Gastrocnemius medialis (tissue), 4 donors: Measurements from ENCODE around the gene DCHS2.

Experiments
- CTCF ChIP-seq, 5 experiments: fragments of 450-650 bp in 3 of 5; fragments of 200-600 bp in 2 of 5; sonication (generic) in 2 of 5; IDR thresholded peaks in 4 of 5; conservative IDR thresholded peaks in 1 of 5; 1 replicate in 4 of 5; 2 replicates in 1 of 5; pipeline ENCODE4 v1.5.1; 2016 to 2019; ENCODE audit warnings: antibody characterized with exemption in 5 of 5, mild to moderate bottlenecking in 3 of 5, moderate library complexity in 3 of 5
- POLR2A ChIP-seq, 2 donors: fragments of 450-650 bp; IDR thresholded peaks; one replicate each; pipeline ENCODE4 v1.6.1; 2017; ENCODE audit warnings: antibody characterized with exemption in 2 of 2, mild to moderate bottlenecking in 2 of 2, moderate library complexity in 2 of 2

- no peak for TF ChIP-seq POLR2A (IDR thresholded peaks at IDR 0.05)
- TF ChIP-seq CTCF (IDR thresholded peaks at IDR 0.05 in 4 of 5, conservative IDR thresholded peaks at IDR 0.05 in 1 of 5), result no peak
Measured at GRCh38 chr4:154294652-154295350, 196.8 kb downstream of the DCHS2 start.
